GM21576 (cell line): Measurements from ENCODE around the gene HSPA1B.

ENCODE experiments used
- ATAC-seq: cut with Tn5 transposase; IDR thresholded peaks from one replicate; pipeline ENCODE4 v1.9.1; 2021; ENCODE audit warnings: mild to moderate bottlenecking, moderate library complexity; ENCODE audit not compliant: unreplicated experiment

The HSPA1B gene

DNA sequence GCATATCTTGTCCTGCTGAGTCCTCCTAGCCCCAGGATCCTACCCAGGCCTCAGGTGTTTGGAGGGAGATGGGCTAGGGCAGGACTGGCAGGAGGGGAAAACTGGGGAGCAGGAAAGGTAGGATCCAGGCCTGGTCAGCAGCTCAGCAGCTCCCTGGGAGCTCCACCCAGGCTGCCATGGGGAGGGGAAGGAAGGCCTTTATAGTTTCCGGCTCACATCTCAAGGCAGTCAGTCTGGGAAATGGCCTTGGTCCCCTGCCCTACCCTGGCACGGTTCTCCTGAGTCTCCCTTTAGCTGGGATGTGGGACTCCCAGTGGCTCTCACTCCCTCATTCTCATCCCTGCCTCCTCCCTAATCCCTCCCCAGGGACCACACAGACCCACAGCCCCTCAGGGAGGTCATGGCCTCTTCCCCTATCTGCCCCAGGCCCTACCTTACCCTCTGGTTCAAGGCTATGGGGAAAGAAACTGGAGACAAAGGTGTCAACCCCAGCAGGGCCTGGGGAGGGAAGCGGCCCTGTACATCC is 49.6 kb downstream of the HSPA1B start:
- ATAC-seq: no peak

DNA sequence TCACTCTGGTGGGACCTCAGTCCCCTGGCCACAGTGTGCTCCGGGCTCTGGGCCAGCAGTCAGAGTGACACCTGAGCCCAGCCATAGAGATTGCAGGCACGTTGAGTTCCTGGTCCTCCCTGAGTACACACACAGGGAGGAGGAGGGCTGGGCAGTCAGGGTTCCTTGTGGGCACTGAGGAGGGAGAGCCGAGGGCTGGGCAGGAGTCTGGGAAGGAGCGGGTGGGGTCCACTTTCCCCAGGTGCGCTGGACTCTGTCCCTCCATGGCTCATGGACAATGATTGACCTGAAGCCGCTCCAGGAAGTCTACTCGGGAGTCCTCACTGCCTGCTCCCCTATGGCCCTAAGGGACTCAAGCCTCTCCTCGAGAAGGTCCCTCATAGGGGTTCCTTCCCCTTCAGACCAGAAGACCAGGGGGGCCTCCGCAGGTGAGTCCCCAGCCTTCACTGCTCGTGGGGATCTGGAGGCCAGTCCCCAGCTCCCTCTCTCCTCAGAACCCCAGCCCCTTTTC is 50.2 kb downstream of the HSPA1B start:
- ATAC-seq: no peak

DNA sequence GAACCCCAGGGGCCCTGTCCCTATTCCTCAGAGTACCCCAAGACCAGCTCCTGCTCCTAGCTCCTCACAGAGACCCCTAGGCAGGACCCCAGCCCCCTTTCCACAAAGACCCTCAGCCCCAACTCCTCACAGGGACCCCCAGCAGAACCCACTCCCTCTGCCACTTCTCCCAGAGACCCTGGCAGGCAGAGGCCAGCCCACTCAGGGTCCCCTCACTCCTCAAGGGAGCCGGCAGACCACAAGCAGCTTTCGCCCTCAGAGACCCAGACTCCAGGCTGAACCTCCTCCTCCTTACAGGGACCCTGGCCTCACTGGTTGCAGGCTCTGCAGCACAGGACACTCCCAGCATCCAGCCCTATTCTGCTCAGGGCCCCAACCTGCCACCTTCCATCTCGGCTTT is 50.7 kb downstream of the HSPA1B start:
- no peak for ATAC-seq

DNA sequence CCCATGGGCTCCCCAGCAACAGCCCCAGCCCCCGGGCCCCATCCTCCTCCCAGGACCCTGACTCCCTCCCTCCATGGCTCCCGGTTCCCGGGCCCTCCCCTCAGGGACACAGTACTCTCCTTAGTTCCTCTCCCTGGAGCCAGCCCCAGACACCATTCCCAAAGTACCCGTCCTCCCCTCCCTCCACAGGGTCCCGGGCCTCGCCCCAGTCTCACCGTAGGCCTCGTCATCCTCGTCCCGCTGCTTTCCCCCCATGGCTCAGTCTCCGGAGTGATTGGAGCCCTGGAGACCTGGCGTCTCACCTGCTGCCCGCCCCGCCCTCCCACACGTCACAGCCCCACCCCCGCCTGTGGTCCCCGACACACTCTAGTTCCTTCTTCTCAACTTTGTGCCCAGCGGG is 51.2 kb downstream of the HSPA1B start, which contains the start of gene SLC44A4:
TSS of gene SLC44A4 (minus strand) at position 272 of the 400 bp plus-strand sequence. CDS start at position 255, 17 bp downstream.
- ATAC-seq: no peak

DNA sequence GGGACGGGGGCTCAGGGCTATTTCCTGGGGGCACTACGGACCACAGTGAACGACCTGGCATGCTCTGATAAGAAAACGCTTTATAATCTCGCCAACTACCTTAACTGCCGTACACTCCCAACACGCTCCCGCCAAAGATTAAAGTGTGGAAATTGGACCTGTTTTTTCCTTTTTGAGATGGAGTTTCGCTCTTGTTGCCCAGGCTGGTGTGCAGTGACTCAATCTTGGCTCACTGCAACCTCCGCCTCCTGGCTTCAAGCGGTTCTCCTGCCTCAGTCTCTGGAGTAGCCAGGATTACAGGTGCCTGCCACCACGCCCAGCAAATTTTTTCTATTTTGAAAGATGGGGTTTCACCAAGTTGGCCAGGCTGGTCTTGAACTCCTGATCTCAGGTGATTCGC is 51.6 kb downstream of the HSPA1B start:
- no peak for ATAC-seq
